Measurements from ENCODE around the gene SND1.

GRCh38 chr7:128131731-128132130 lies 479.7 kb downstream of the SND1 start:
- TF ChIP-seq RARB (CRISPR knock-in tag; IDR thresholded peaks at IDR 0.05) = no peak
- TF ChIP-seq BACH2 (CRISPR knock-in tag; IDR thresholded peaks at IDR 0.05; ENCODE audit: borderline replicate concordance) = no peak
- no peak for TF ChIP-seq OSR1 (CRISPR knock-in tag; IDR thresholded peaks at IDR 0.05)
- TF ChIP-seq CREB5 (CRISPR knock-in tag; IDR thresholded peaks at IDR 0.05; ENCODE audit: low read depth) = no peak
- no peak for TF ChIP-seq TOX (CRISPR knock-in tag; IDR thresholded peaks at IDR 0.05; ENCODE audit: borderline replicate concordance)
- TF ChIP-seq ZFP30 (CRISPR knock-in tag; IDR thresholded peaks at IDR 0.05) = no peak
- no peak for TF ChIP-seq TSHZ2 (CRISPR knock-in tag; IDR thresholded peaks at IDR 0.05)
- no peak for TF ChIP-seq ZNF8 (CRISPR knock-in tag; IDR thresholded peaks at IDR 0.05)
- TF ChIP-seq PATZ1 (CRISPR knock-in tag; IDR thresholded peaks at IDR 0.05; ENCODE audit: borderline replicate concordance) = no peak
- no peak for TF ChIP-seq ZFP3 (CRISPR knock-in tag; IDR thresholded peaks at IDR 0.05)
- no peak for TF ChIP-seq ESRRG (CRISPR knock-in tag; IDR thresholded peaks at IDR 0.05)
- no peak for TF ChIP-seq ARNTL (CRISPR knock-in tag; IDR thresholded peaks at IDR 0.05; ENCODE audit: borderline replicate concordance, low read depth)
- no peak for TF ChIP-seq SNAI2 (CRISPR knock-in tag; IDR thresholded peaks at IDR 0.05)
